ENCODE data around the gene TMEM150B. TPM values are rescaled to one million over a fixed set of nuclear protein-coding genes. Genes with fewer than 3 reads are reported as not detected.

TMEM150B gene
- total RNA-seq, 1 donor from 2014 or later = not detected

GRCh38 chr19:55265173-55265572 lies 60.0 kb downstream of the TMEM150B start:
- peaks cover 6% of the 10 kb centered on the region for H3K9me3 Mint-ChIP-seq (ENCODE audit: low read depth)
- TF ChIP-seq CTCF (IDR thresholded peaks at IDR 0.05) = no peak
- H3K36me3 Mint-ChIP-seq (ENCODE audit: low read depth) = peaks cover 6% of the 10 kb centered on the region
- no peak overlapping the region for H3K27ac Mint-ChIP-seq (ENCODE audit: unreplicated experiment)
- DNase-seq (ENCODE audit: low spot score) = peak; percentile 67
- no peaks in the 10 kb centered on the region for H3K27me3 Mint-ChIP-seq (ENCODE audit: low read depth)
- peaks cover 3% of the 10 kb centered on the region for H3K4me1 Mint-ChIP-seq (ENCODE audit: low read depth)
- no peak overlapping the region for H3K4me3 Mint-ChIP-seq (ENCODE audit: unreplicated experiment)

- no peak for TF ChIP-seq CTCF (IDR thresholded peaks at IDR 0.05)
- Mint-ChIP-seq H3K36me3 (ENCODE audit: low read depth) (peaks cover 6% of the 10 kb centered on the region), H3K4me1 (ENCODE audit: low read depth) (peaks cover 8% of the 10 kb centered on the region), H3K9me3 (ENCODE audit: low read depth) (peaks cover 6% of the 10 kb centered on the region), H3K27ac (ENCODE audit: unreplicated experiment) (no peak overlapping the region), H3K4me3 (ENCODE audit: unreplicated experiment) (no peak overlapping the region), H3K27me3 (ENCODE audit: low read depth) (no peaks in the 10 kb centered on the region)
- no peak for DNase-seq (ENCODE audit: low spot score)
Measured at GRCh38 chr19:55264531-55264930, 60.6 kb downstream of the TMEM150B start.

Other genes starting within 250 kb of the TMEM150B start
- 4.1 to 7.9 TPM (median 6.8 TPM) in 3 replicates for gene EPS8L1, start 249.5 kb downstream of the TMEM150B start, total RNA-seq
- 86.1 to 111 TPM (median 103 TPM) in 3 replicates for gene PPP1R12C, start 207.7 kb downstream of the TMEM150B start, total RNA-seq
- 0.62 TPM in 1 of 3 replicates, not detected in the others for gene TNNT1, start 176.1 kb downstream of the TMEM150B start, total RNA-seq
- gene TNNI3, start 167.6 kb downstream of the TMEM150B start, total RNA-seq = not detected in 3 replicates
- 0.90 to 2.2 TPM (median 1.3 TPM) in 3 replicates for gene DNAAF3, start 158.7 kb downstream of the TMEM150B start, total RNA-seq
- gene SYT5, start 145.1 kb downstream of the TMEM150B start, total RNA-seq = 0.80 TPM in 1 of 3 replicates, not detected in the others
- gene PTPRH, start 115.8 kb downstream of the TMEM150B start, total RNA-seq = 0.42 to 0.54 TPM in 2 of 3 replicates, not detected in the other
- gene TMEM86B, start 96.6 kb downstream of the TMEM150B start, total RNA-seq = 1.4 to 1.5 TPM (median 1.4 TPM) in 3 replicates
- 47.6 to 58.4 TPM (median 49.9 TPM) in 3 replicates for gene PPP6R1, start 66.3 kb downstream of the TMEM150B start, total RNA-seq
- gene HSPBP1, start 45.2 kb downstream of the TMEM150B start, total RNA-seq = 22.7 to 30.3 TPM (median 24.2 TPM) in 3 replicates
- gene BRSK1, start 41.3 kb downstream of the TMEM150B start, total RNA-seq = 14.0 to 15.9 TPM (median 15.3 TPM) in 3 replicates
- 9.5 to 14.6 TPM (median 9.7 TPM) in 3 replicates for gene KMT5C, start 14.5 kb upstream of the TMEM150B start, total RNA-seq
- gene COX6B2, start 29.4 kb upstream of the TMEM150B start, total RNA-seq = 0.17 to 0.23 TPM in 2 of 3 replicates, not detected in the other
- not detected in 3 replicates for gene GARIN5B, start 37.9 kb upstream of the TMEM150B start, total RNA-seq
- 2.8 to 3.7 TPM (median 3.1 TPM) in 3 replicates for gene IL11, start 45.1 kb upstream of the TMEM150B start, total RNA-seq
- gene TMEM190, start 51.5 kb upstream of the TMEM150B start, total RNA-seq = 0.52 to 1.0 TPM in 2 of 3 replicates, not detected in the other
- gene TMEM238, start 59.0 kb upstream of the TMEM150B start, total RNA-seq = 0.59 to 1.0 TPM (median 0.85 TPM) in 3 replicates
- gene RPL28, start 60.6 kb upstream of the TMEM150B start, total RNA-seq = 1,343 to 1,376 TPM (median 1,346 TPM) in 3 replicates
- gene UBE2S, start 82.4 kb upstream of the TMEM150B start, total RNA-seq = 60.0 to 79.7 TPM (median 78.6 TPM) in 3 replicates
- gene SHISA7, start 118.0 kb upstream of the TMEM150B start, total RNA-seq = not detected in 3 replicates
- gene ISOC2, start 136.3 kb upstream of the TMEM150B start, total RNA-seq = 39.8 to 47.2 TPM (median 39.8 TPM) in 3 replicates
- gene C19orf85, start 139.4 kb upstream of the TMEM150B start, total RNA-seq = not detected in 3 replicates
- gene ZNF628, start 151.3 kb upstream of the TMEM150B start, total RNA-seq = 9.1 to 9.7 TPM (median 9.4 TPM) in 3 replicates
- gene NAT14, start 159.8 kb upstream of the TMEM150B start, total RNA-seq = 32.1 to 50.0 TPM (median 33.1 TPM) in 3 replicates
- gene SSC5D, start 163.1 kb upstream of the TMEM150B start, total RNA-seq = 33.6 to 50.0 TPM (median 34.5 TPM) in 3 replicates
- not detected in 3 replicates for gene SBK2, start 211.8 kb upstream of the TMEM150B start, total RNA-seq
- not detected in 3 replicates for gene SBK3, start 220.2 kb upstream of the TMEM150B start, total RNA-seq